ENCODE data around the gene AMPH.
A peak's percentile ranks its signal among the peaks of the same experiment; 100 is the strongest.

AMPH gene

DNA sequence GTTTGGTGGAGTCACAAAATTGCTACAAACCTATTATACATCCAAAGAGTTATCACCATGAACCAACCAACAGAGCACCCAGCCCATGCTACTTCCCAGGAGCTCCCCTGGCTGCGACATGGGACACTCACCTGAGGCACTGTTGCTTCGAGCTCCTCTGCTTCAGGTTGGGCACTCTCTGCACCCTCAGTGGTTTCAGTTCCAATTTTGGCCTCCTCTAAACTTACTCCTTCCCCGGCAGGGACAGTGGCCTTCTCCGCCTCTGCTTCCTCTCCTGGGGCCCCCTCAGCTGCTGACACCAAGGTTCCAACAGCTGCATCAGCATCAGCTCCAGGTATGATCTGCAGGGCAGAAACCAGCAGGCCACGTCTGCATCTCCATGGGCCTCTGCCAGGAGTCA lies 237.3 kb downstream of the AMPH start:
- no peak for DNase-seq
- Histone ChIP-seq H3K9me3 (ENCODE audit: control insufficient read depth, low read length) (no peaks in the 10 kb centered on the region), H3K27ac (ENCODE audit: insufficient read depth, low read length, poor library complexity, severe bottlenecking) (no peak overlapping the region), H3K36me3 (ENCODE audit: control insufficient read depth, insufficient read depth, low read length) (no peaks in the 10 kb centered on the region), H3K4me3 (ENCODE audit: insufficient read depth, low read depth, low read length, poor library complexity, severe bottlenecking) (no peak overlapping the region), H3K27me3 (replicated peaks; ENCODE audit: control insufficient read depth, insufficient read depth, low read length, poor library complexity, severe bottlenecking) (no peaks in the 10 kb centered on the region), H3K4me1 (ENCODE audit: control insufficient read depth, insufficient read depth, low read length, poor library complexity, severe bottlenecking) (peaks cover 3% of the 10 kb centered on the region)

DNA sequence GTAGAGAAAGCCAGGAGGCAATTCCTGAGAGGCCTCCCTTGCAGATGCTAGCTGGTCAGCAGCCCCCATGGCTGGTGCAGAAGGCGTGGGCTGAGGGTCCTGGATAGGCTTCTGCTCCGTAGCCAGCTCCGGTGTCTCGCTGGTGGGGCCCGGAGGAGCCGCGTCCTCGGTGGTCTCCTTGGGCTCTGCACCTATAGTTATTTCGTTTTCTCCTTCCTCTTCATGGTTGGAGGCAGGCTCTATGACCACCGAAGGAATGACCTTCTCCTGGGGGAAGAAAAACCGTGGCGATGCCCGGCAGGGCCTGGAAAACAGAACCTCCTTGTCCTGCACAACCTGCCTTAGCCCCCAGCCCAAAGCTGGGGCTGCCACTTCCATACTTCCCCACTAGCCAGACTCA lies 239.4 kb downstream of the AMPH start:
- H3K27ac ChIP-seq (ENCODE audit: insufficient read depth, low read length, poor library complexity, severe bottlenecking), result no peak overlapping the region
- H3K4me3 ChIP-seq (ENCODE audit: insufficient read depth, low read depth, low read length, poor library complexity, severe bottlenecking), result no peak overlapping the region
- H3K4me1 ChIP-seq (ENCODE audit: control insufficient read depth, insufficient read depth, low read length, poor library complexity, severe bottlenecking), result no peaks in the 10 kb centered on the region

DNA sequence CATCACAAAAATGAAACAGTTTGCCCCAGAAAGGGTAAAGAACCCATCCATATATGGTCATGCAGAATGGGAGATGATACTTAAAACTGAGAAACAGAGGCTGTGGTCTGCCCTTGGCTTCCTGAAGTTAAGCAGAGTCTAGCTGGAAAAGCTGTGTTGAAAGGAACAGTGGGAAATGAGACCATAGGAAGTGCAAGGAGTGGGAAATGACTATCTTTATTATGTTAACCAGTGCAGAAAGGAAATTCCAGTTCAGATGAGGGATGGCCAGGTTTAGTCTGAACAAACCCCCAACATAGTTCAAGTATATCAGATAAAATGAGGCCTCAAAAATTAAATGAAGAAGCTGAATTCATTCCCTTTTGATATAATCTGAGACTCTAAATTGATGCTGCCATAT lies 245.5 kb downstream of the AMPH start:
- H3K4me3 ChIP-seq (ENCODE audit: insufficient read depth, low read depth, low read length, poor library complexity, severe bottlenecking), result no peak overlapping the region

More for the DNA sequence above, 239.4 kb downstream of the AMPH start:
- Histone ChIP-seq H3K9me3 (ENCODE audit: control insufficient read depth, low read length) (no peaks in the 10 kb centered on the region), H3K36me3 (ENCODE audit: control insufficient read depth, insufficient read depth, low read length) (no peaks in the 10 kb centered on the region), H3K27me3 (replicated peaks; ENCODE audit: control insufficient read depth, insufficient read depth, low read length, poor library complexity, severe bottlenecking) (no peaks in the 10 kb centered on the region)
- no peak for DNase-seq

DNA sequence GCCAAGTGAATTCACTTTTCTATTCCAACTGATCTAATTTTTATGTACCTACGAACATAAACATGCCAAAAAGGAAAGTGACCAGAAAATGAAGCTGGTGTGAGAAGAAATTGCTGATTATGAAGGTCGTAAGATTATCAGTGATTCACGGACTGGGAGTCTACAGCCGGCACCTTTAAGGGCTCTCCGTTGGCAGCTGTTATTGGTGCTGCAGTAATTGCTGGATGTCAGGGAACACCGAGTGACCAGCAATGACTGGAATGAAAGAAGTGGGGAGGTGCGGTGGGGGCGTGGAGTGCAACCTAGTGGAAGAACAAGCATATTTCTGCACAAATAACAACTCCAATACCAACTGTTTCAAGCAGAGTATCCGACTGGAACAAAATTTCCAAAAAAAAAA lies 247.9 kb downstream of the AMPH start:
- Histone ChIP-seq H3K4me1 (ENCODE audit: control insufficient read depth, insufficient read depth, low read length, poor library complexity, severe bottlenecking) (no peaks in the 10 kb centered on the region), H3K27me3 (replicated peaks; ENCODE audit: control insufficient read depth, insufficient read depth, low read length, poor library complexity, severe bottlenecking) (no peaks in the 10 kb centered on the region), H3K4me3 (ENCODE audit: insufficient read depth, low read depth, low read length, poor library complexity, severe bottlenecking) (no peak overlapping the region), H3K9me3 (ENCODE audit: control insufficient read depth, low read length) (no peaks in the 10 kb centered on the region), H3K27ac (ENCODE audit: insufficient read depth, low read length, poor library complexity, severe bottlenecking) (no peak overlapping the region), H3K36me3 (ENCODE audit: control insufficient read depth, insufficient read depth, low read length) (no peaks in the 10 kb centered on the region)
- DNase-seq, result no peak

More for the DNA sequence above, 245.5 kb downstream of the AMPH start:
- DNase-seq, result no peak
- H3K4me1 ChIP-seq (ENCODE audit: control insufficient read depth, insufficient read depth, low read length, poor library complexity, severe bottlenecking), result no peaks in the 10 kb centered on the region
- H3K36me3 ChIP-seq (ENCODE audit: control insufficient read depth, insufficient read depth, low read length), result no peaks in the 10 kb centered on the region
- H3K27me3 ChIP-seq (replicated peaks; ENCODE audit: control insufficient read depth, insufficient read depth, low read length, poor library complexity, severe bottlenecking), result no peaks in the 10 kb centered on the region
- H3K9me3 ChIP-seq (ENCODE audit: control insufficient read depth, low read length), result no peaks in the 10 kb centered on the region
- H3K27ac ChIP-seq (ENCODE audit: insufficient read depth, low read length, poor library complexity, severe bottlenecking), result no peak overlapping the region

DNA sequence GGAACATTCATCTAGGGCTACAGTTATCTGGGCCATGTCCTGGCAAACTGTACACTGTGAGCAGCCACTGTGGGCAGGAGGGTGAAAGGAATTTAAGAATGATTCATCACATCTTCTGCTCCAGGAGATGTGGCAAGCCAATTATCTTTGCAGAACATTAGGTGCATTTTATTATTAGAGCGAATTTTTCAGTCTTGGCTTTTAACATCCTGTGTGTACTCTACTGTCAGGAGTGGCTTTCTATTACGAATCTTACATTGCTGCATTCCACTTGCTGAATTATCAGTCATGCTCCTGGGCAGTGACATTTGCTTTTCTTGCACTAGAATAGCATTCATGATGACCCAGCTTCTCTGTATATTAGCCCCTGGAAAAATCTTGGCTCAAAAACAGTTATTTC lies 248.5 kb downstream of the AMPH start:
- no peaks in the 10 kb centered on the region for H3K9me3 ChIP-seq (ENCODE audit: control insufficient read depth, low read length)
- no peak overlapping the region for H3K4me3 ChIP-seq (ENCODE audit: insufficient read depth, low read depth, low read length, poor library complexity, severe bottlenecking)
- H3K4me1 ChIP-seq (ENCODE audit: control insufficient read depth, insufficient read depth, low read length, poor library complexity, severe bottlenecking), result no peaks in the 10 kb centered on the region
- DNase-seq, result no peak
- no peaks in the 10 kb centered on the region for H3K27me3 ChIP-seq (replicated peaks; ENCODE audit: control insufficient read depth, insufficient read depth, low read length, poor library complexity, severe bottlenecking)
- no peaks in the 10 kb centered on the region for H3K36me3 ChIP-seq (ENCODE audit: control insufficient read depth, insufficient read depth, low read length)
- H3K27ac ChIP-seq (ENCODE audit: insufficient read depth, low read length, poor library complexity, severe bottlenecking), result no peak overlapping the region

DNA sequence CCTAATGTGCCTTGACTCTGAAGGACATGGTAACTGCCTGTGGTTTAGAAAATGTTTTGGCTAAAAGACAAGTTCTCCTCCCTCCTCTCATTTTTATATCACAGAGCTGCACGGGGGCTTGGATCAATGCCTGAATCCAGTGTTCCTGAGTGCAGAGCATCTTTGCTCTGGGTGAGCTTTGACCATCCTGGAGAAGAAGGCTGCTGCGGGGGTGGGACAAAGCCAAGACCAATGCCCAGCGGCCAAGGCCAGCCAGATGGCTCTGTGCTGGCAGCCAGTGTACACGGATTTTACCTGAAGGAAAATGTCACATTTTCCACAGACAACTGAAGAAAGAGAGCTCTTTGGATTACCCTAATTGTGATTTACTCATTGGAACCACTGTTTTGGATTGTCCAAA lies 255.7 kb downstream of the AMPH start:
- Histone ChIP-seq H3K27ac (ENCODE audit: insufficient read depth, low read length, poor library complexity, severe bottlenecking) (no peak overlapping the region), H3K4me1 (ENCODE audit: control insufficient read depth, insufficient read depth, low read length, poor library complexity, severe bottlenecking) (peaks cover under 1% of the 10 kb centered on the region), H3K9me3 (ENCODE audit: control insufficient read depth, low read length) (no peaks in the 10 kb centered on the region), H3K27me3 (replicated peaks; ENCODE audit: control insufficient read depth, insufficient read depth, low read length, poor library complexity, severe bottlenecking) (no peaks in the 10 kb centered on the region), H3K4me3 (ENCODE audit: insufficient read depth, low read depth, low read length, poor library complexity, severe bottlenecking) (no peak overlapping the region), H3K36me3 (ENCODE audit: control insufficient read depth, insufficient read depth, low read length) (peaks cover 17% of the 10 kb centered on the region)
- no peak for DNase-seq

DNA sequence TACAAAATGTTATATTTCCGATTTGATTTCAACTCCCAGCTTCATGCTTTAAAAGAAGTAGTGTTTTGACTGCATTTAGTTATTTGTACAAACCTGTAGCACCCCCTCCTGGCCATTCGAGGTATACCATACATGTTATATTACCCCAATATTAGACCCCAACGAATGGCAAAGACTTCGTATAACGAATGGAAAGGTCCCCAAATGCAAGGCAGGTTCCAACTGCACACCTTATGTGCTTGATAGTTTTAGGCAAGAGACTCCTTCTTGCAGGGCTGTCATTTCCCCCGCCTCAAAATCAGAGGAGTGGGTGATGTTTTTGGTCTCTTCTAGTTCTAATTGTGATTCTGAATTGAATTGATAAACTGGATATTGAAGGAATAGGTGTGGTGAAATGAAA lies 256.7 kb downstream of the AMPH start:
- peak in 1 of 3 donors; percentile 51 for DNase-seq
- H3K9me3 ChIP-seq (ENCODE audit: control insufficient read depth, low read length), result no peaks in the 10 kb centered on the region

DNA sequence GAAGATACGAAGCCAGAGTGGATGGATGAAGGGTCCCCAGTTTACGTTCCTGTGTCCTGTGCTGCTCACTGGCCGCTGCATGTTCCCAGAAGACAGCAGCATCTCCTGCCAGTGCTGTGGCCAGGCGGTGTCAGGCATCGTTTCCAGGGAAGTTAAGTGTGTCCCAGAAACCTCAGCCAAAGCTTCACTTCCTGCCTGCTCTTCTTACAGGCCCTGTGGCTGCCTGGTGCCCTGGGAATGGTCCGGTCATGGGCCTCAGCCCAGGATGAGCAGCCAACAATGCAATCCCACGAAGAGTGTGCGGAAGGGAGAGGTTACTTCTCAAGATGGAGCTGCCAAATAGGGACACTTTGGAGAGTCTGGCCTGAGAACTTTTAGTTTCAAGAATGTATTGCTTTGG lies 258.0 kb downstream of the AMPH start:
- H3K27me3 ChIP-seq (replicated peaks; ENCODE audit: control insufficient read depth, insufficient read depth, low read length, poor library complexity, severe bottlenecking), result no peaks in the 10 kb centered on the region
- H3K4me3 ChIP-seq (ENCODE audit: insufficient read depth, low read depth, low read length, poor library complexity, severe bottlenecking), result no peak overlapping the region
- no peak for DNase-seq
- H3K36me3 ChIP-seq (ENCODE audit: control insufficient read depth, insufficient read depth, low read length), result peaks cover 17% of the 10 kb centered on the region
- no peaks in the 10 kb centered on the region for H3K9me3 ChIP-seq (ENCODE audit: control insufficient read depth, low read length)
- H3K4me1 ChIP-seq (ENCODE audit: control insufficient read depth, insufficient read depth, low read length, poor library complexity, severe bottlenecking), result peaks cover 22% of the 10 kb centered on the region
- no peak overlapping the region for H3K27ac ChIP-seq (ENCODE audit: insufficient read depth, low read length, poor library complexity, severe bottlenecking)

More for the DNA sequence above, 256.7 kb downstream of the AMPH start:
- no peaks in the 10 kb centered on the region for H3K27me3 ChIP-seq (replicated peaks; ENCODE audit: control insufficient read depth, insufficient read depth, low read length, poor library complexity, severe bottlenecking)
- no peak overlapping the region for H3K27ac ChIP-seq (ENCODE audit: insufficient read depth, low read length, poor library complexity, severe bottlenecking)
- H3K4me3 ChIP-seq (ENCODE audit: insufficient read depth, low read depth, low read length, poor library complexity, severe bottlenecking), result no peak overlapping the region
- peaks cover 17% of the 10 kb centered on the region for H3K36me3 ChIP-seq (ENCODE audit: control insufficient read depth, insufficient read depth, low read length)
- H3K4me1 ChIP-seq (ENCODE audit: control insufficient read depth, insufficient read depth, low read length, poor library complexity, severe bottlenecking), result peaks cover 10% of the 10 kb centered on the region

DNA sequence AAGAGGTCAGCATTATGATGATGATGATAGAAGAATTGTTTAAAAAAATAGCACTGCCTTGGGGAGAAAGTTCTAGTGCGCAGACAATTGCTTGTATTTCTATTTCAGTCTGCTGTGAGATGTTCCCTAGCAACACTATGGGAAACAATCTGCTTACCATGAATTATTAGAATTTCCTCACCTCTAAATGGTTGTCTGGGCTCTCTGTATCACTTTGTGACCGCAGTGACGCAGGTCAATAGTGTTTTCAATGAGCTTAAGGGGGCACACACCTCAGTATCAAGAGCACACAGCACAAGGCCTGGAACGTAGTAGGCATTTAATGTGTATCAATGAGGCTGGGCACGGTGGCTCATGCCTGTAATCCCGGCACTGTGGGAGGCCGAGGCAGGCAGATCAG lies 258.9 kb downstream of the AMPH start:
- Histone ChIP-seq H3K36me3 (ENCODE audit: control insufficient read depth, insufficient read depth, low read length) (peaks cover 15% of the 10 kb centered on the region), H3K4me3 (ENCODE audit: insufficient read depth, low read depth, low read length, poor library complexity, severe bottlenecking) (no peak overlapping the region), H3K9me3 (ENCODE audit: control insufficient read depth, low read length) (no peaks in the 10 kb centered on the region), H3K27me3 (replicated peaks; ENCODE audit: control insufficient read depth, insufficient read depth, low read length, poor library complexity, severe bottlenecking) (no peaks in the 10 kb centered on the region), H3K27ac (ENCODE audit: insufficient read depth, low read length, poor library complexity, severe bottlenecking) (no peak overlapping the region), H3K4me1 (ENCODE audit: control insufficient read depth, insufficient read depth, low read length, poor library complexity, severe bottlenecking) (peaks cover 31% of the 10 kb centered on the region)
- no peak for DNase-seq

DNA sequence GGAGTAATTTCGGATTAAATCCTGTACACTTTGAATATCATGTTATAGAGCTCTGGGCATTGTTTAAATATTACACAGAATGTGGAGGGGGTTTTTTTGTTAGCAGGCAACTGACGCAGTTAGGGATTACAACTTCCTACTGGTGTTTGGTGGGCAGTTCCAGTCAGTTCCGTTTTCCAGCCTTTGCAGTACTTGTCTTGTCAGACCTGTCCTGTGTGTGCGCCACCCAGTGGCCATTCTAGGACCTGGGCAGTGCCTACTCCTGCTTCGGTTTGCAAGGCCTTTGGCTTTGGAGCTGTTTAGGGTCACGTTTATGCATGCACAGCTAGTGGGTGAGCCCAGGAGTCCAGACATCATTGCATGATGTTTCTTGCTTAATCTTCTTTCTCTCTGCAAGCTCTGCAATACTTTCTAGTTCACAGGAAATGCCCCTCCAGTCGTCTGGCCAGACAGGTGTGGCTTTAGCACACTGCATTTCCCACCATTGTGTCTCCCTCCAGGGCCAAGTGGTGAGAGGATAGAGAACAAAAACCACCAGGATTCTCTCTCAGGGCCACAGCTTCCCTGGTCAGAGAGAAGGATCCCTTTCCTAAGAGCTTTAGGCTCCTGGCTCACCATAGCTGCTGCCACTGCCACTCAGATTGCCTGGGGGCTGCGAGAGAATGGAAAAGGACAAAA lies 261.2 kb downstream of the AMPH start:
- Histone ChIP-seq H3K27ac (ENCODE audit: insufficient read depth, low read length, poor library complexity, severe bottlenecking) (no peak overlapping the region), H3K4me1 (ENCODE audit: control insufficient read depth, insufficient read depth, low read length, poor library complexity, severe bottlenecking) (peaks cover 33% of the 10 kb centered on the region), H3K27me3 (replicated peaks; ENCODE audit: control insufficient read depth, insufficient read depth, low read length, poor library complexity, severe bottlenecking) (no peaks in the 10 kb centered on the region)

More for the DNA sequence above, 261.2 kb downstream of the AMPH start:
- H3K36me3 ChIP-seq (ENCODE audit: control insufficient read depth, insufficient read depth, low read length), result peaks cover 6% of the 10 kb centered on the region
- DNase-seq, result peak; percentile 41 to 73 (median 57)
- no peak overlapping the region for H3K4me3 ChIP-seq (ENCODE audit: insufficient read depth, low read depth, low read length, poor library complexity, severe bottlenecking)
- H3K9me3 ChIP-seq (ENCODE audit: control insufficient read depth, low read length), result no peaks in the 10 kb centered on the region

Measured in effector memory CD4-positive, alpha-beta T cell (primary cell).